NK-92 (cell line): Measurements from ENCODE around the gene CHMP4B.

Experiments used
- DNase-seq: peaks from one replicate; lab custom pipeline; 2025; ENCODE audit not compliant: unreplicated experiment; lab: John Stamatoyannopoulos, UW

CHMP4B gene

DNA sequence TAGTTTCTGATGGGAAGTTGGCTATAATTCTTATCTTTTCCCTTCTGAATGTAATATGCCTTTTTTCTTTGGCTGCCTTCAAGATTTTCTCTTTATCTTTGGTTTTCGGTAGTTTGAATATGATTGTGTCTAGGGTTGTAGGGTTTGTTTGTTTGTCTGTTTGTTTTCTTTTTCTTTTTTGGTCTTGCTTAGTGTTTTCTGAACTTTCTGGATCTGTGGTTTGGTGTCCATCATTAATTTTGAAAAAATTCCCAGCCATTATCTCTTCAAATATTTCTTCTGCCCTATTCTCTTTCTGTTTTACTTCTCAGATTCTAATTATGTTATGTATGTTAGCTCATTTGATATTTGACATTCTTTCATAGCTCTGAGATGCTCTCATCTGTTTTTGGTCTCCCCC, 79.4 kb downstream of the CHMP4B start:
- no peak for DNase-seq

DNA sequence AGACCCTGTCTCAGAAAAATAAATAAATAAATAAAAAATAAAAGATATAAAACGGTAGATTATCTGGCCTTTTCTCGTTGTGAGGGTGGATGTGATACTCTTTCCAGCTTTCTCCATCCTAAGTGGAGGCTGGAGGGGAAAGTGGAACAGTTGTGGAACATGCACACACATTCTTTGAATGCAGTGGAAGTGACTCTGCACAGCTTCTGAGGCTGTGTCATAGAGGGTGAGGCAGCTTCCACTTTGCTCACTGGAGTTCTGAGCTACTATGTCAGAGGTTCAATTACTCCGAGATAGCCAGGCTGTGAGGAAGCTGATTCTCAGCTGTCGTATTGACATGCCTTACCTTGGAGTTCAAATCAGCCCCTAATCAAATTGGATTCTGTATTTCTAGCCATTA, 82.2 kb downstream of the CHMP4B start:
- no peak for DNase-seq

- DNase-seq, result no peak
These were observed 83.7 kb downstream of the CHMP4B start for GRCh38 chr20:33894798-33895197.

- no peak for DNase-seq
These were observed 85.4 kb downstream of the CHMP4B start for GRCh38 chr20:33896509-33896908.

- DNase-seq, result no peak
These were observed 86.3 kb downstream of the CHMP4B start for GRCh38 chr20:33897313-33897912.

DNA sequence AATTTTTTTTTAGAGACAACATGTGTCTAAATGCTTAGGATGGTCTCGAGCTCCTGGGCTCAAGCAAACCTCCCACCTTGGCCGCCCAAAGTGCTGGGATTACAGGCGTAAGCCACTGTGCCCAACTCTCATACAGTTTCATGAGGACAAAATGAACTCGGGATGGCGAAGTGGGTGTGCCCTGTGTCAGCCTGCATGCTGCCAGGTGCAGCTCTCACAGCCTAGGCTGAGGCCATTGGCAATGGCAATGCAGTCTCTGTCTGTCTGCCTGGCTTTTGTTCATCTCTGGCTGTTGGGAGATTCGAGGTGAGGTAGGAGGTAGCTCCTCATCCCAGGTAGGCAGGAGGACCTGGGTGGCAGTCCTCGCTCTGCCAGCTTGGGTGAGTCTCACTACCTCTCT, 88.0 kb downstream of the CHMP4B start:
- no peak for DNase-seq

DNA sequence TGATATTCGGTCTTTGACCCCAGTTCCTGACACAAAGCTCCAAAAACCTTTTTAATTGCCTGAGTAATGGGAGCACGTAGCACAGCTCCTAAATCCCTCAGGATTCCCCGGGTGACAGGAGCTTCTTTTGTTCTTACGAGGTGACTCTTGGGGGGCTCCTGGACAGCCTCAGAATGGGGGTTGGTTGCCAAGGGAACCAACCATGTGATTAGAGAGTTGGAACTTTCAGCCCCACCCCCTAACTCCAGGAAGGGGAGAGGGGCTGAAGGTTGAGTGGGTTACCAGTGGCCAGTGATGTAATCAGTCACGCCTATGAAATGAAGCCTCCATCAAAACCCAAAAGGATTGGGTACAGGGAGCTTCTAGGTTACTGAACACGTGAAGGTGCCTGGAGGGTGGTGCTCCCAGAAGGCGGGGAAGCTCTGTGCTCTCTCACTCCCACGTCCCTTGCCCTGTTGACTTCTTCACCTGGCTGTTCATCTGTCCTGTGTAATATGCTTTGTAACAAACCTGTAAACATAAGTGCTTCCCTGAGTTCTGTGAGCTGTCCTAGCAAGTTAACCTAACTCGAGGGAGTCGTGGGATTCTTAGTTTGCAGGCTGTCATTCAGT, 89.5 kb downstream of the CHMP4B start:
- no peak for DNase-seq

DNA sequence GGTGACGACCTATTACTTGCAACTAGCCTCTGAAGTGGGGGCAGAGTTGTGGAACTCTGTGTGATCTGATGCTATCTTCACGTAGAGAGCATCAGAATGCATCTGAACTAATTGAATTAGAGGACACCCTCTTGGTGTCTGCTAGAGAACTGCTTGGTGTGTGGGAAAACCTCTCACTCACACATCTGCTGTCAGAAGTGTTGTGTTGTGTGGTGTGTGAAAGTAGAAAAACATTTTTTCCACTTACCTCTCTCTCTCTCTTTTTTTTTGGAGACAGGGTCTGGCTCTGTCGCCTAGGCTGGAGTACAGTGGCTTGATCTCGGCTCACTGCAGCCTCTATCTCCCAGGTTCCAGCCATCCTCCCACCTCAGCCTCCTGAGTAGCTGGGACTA, 90.0 kb downstream of the CHMP4B start:
- DNase-seq, result no peak

GRCh38 chr20:33902011-33902410, 90.9 kb downstream of the CHMP4B start:
- DNase-seq, result no peak
